ENCODE results near the gene CYP4V2.
A peak's percentile ranks its signal among the peaks of the same experiment; 100 is the strongest.

CYP4V2 gene

GRCh38 chr4:186191200-186192065, at the start of gene CYP4V2:
Gene CYP4V2, plus strand, starts transcription at chr4:186191567. Its CDS starts 257 bp downstream, at chr4:186191824.
- FAIRE-seq, result no peak

- no peak for FAIRE-seq
Observed at GRCh38 chr4:186144198-186144945, 47.0 kb upstream of the CYP4V2 start.

GRCh38 chr4:186144946-186145569, 46.3 kb upstream of the CYP4V2 start:
- no peak for FAIRE-seq

GRCh38 chr4:186146458-186146857, 44.9 kb upstream of the CYP4V2 start:
- FAIRE-seq, result no peak

- peak; percentile 29 for FAIRE-seq
Observed at GRCh38 chr4:186148336-186148975, 42.9 kb upstream of the CYP4V2 start.

- no peak for FAIRE-seq
Observed at GRCh38 chr4:186149872-186150271, 41.5 kb upstream of the CYP4V2 start.

GRCh38 chr4:186150926-186151325, 40.4 kb upstream of the CYP4V2 start:
- no peak for FAIRE-seq

- FAIRE-seq, result no peak
Observed at GRCh38 chr4:186151499-186151898, 39.9 kb upstream of the CYP4V2 start.

GRCh38 chr4:186158021-186158813, 33.1 kb upstream of the CYP4V2 start:
- no peak for FAIRE-seq

GRCh38 chr4:186158966-186159365, 32.4 kb upstream of the CYP4V2 start:
- no peak for FAIRE-seq

GRCh38 chr4:186159613-186160012, 31.8 kb upstream of the CYP4V2 start:
- no peak for FAIRE-seq

GRCh38 chr4:186161138-186161537, 30.2 kb upstream of the CYP4V2 start:
- no peak for FAIRE-seq

- no peak for FAIRE-seq
Observed at GRCh38 chr4:186166852-186167512, 24.4 kb upstream of the CYP4V2 start.

- FAIRE-seq, result no peak
Observed at GRCh38 chr4:186167605-186168004, 23.8 kb upstream of the CYP4V2 start.

- FAIRE-seq, result no peak
Observed at GRCh38 chr4:186168750-186169149, 22.6 kb upstream of the CYP4V2 start.

- no peak for FAIRE-seq
Observed at GRCh38 chr4:186169333-186169944, 21.9 kb upstream of the CYP4V2 start.

- FAIRE-seq, result no peak
Observed at GRCh38 chr4:186169945-186170802, 21.2 kb upstream of the CYP4V2 start.

- no peak for FAIRE-seq
Observed at GRCh38 chr4:186170966-186171365, 20.4 kb upstream of the CYP4V2 start.

GRCh38 chr4:186172546-186172945, 18.8 kb upstream of the CYP4V2 start:
- FAIRE-seq, result no peak

- no peak for FAIRE-seq
Observed at GRCh38 chr4:186188107-186188506, 3.3 kb upstream of the CYP4V2 start.
